ENCODE results near the gene PGLYRP4.

- TF ChIP-seq CTCF (IDR thresholded peaks at IDR 0.05) = no peak
- no peak for TF ChIP-seq EZH2 (IDR thresholded peaks at IDR 0.05; ENCODE audit: borderline replicate concordance, insufficient read depth, low read depth, low read length, poor library complexity, severe bottlenecking)
Observed at GRCh38 chr1:153397924-153398651, 49.4 kb upstream of the PGLYRP4 start.

All from B cell (primary cell).